Measurements from ENCODE around the gene MRPL18.

DNA sequence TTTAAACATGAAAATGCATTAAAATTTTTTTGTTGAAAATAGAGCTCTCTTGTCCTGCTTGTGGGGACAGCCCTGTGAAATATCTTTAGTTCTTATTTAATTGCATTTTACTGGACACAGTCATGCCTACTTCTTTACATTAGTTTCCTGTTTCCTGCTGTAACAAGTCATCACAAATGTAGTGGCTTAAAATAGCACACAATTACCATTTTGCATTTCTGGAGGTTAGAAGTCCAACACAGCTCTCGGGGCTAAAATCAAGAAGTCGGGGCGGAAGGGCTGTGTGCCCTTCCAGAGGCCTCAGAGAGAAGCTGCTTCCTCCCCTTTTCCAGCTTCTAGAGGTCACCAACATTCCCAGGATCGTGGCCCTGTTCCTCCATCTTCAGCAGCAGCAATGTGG lies 39.3 kb downstream of the MRPL18 start:
- TF ChIP-seq, protein P1, sequence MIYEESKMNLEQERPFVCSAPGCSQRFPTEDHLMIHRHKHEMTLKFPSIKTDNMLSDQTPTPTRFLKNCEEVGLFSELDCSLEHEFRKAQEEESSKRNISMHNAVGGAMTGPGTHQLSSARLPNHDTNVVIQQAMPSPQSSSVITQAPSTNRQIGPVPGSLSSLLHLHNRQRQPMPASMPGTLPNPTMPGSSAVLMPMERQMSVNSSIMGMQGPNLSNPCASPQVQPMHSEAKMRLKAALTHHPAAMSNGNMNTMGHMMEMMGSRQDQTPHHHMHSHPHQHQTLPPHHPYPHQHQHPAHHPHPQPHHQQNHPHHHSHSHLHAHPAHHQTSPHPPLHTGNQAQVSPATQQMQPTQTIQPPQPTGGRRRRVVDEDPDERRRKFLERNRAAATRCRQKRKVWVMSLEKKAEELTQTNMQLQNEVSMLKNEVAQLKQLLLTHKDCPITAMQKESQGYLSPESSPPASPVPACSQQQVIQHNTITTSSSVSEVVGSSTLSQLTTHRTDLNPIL (CRISPR knock-in tag; IDR thresholded peaks at IDR 0.05; ENCODE audit: low read depth), result no peak
- TF ChIP-seq, protein P2, sequence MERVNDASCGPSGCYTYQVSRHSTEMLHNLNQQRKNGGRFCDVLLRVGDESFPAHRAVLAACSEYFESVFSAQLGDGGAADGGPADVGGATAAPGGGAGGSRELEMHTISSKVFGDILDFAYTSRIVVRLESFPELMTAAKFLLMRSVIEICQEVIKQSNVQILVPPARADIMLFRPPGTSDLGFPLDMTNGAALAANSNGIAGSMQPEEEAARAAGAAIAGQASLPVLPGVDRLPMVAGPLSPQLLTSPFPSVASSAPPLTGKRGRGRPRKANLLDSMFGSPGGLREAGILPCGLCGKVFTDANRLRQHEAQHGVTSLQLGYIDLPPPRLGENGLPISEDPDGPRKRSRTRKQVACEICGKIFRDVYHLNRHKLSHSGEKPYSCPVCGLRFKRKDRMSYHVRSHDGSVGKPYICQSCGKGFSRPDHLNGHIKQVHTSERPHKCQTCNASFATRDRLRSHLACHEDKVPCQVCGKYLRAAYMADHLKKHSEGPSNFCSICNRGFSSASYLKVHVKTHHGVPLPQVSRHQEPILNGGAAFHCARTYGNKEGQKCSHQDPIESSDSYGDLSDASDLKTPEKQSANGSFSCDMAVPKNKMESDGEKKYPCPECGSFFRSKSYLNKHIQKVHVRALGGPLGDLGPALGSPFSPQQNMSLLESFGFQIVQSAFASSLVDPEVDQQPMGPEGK (CRISPR knock-in tag; IDR thresholded peaks at IDR 0.05; ENCODE audit: borderline replicate concordance), result no peak
- no peak for TF ChIP-seq ZFP3 (CRISPR knock-in tag; IDR thresholded peaks at IDR 0.05)

All from SK-N-SH treated with all-trans-retinoic acid at 6 μM for 48 hours (cell line).